HS-5 (cell line): Measurements from ENCODE around the gene HOXA9.

Source experiments
- DNase-seq: peaks from one replicate; pipeline ENCODE4 v3.0.0-alpha.2; 2012; ENCODE audit warnings: low read depth

HOXA9 gene

DNA sequence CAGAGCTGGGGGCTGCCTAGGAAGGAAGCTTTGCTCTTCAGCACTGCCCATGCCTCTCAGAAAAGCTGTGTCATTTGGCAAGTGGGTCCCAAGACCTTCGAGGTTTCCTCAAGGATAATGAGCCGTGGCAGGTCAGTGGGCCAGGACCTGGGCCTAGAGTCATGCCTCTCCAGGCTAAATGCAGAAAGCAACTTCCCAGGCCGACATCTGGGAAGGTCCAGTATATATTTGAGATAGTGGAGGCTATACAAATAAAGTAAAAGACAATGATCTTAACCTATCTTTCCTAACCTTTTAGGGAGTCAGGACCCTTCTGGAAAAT is 11.1 kb upstream of the HOXA9 start:
- no peak for DNase-seq

DNA sequence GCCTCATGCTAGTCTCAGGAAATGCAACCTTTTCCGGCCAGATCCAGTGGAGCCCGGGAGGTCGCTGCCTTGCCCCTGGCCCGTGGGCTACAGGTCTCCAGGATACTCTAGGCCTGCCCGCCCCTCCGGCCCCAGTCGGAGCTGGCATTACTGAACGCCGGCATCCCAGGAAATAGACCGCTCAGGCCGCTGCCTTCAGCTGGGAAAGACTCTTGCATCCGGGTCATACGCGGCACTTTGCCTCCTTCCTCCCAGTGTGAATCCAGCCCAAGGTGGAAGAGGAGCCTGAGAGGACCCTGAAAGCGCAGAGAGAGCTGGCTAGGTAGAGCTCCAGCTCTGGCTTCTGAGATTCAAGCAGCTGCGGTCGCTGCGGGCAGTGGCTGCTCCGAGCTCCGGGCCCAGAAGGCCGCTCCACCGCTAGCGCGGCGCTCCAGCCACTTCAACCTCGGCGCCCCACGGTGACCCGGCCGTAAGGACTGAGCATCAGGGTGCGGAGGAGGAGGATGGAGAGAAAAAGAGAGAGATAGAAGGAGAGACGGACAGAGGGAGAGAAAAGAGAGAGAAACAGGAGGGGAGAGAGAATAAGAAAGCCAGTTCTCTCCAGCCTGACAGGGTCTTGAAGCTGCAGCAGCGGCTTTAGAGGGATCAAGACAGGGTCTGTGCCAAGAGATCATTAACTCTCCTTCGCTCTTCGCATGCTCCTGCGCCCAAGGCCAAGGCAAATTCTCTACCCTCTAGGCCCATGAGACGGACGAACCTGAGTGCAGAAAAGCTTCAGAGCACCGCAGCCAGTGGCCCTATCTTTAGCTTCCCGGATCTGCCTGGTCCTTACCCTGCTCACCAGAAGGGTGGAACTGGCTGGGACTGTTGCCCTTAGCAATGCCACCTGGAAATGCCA is 10.5 kb upstream of the HOXA9 start:
- DNase-seq = no peak

GRCh38 chr7:27174874-27175625 is 9.7 kb upstream of the HOXA9 start:
- no peak for DNase-seq

DNA sequence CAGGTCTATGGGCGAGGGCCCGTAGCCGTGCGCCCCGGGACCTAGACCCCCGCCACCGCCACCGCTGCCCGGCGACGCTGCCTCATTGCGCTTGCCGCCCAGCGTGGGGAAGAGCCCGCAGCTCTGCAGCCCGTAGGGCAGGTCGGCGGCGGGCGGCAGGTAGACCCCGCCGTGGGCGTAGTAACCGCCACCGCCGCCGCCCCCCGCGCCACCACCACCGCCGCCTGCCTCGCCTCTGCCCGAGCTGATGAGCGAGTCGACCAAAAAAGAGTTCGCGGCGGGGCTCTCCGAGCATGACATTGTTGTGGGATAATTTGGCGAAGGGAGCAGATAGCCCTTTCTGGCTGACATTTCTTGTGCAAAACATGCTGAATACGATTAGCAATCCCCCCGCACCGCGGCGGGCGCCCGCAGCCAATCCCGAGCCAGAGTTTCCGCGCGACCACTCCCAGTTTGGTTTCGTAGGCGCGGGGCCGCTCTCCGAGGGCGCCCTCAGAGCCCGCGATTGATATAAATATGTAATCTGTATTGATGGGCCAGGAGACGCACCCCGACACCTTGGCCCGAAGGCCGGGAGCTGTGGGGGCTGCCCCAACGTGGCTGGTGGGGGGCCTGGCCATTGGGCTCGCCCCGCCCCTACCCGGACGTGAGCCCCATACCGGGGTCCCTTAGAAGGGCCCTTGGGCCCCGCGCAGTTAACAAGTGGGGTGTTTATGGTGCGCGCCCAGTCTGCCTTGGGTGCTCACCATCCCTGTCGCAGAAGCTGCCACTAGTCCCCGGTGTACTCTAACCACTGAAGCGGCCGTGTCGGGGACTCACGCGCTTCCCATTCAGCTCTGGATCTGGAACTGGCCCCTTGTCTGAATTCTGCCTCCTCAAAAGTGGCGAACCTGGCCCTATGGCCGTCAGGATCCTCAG is 8.9 kb upstream of the HOXA9 start, which contains the start of gene HOXA10:
Gene HOXA10 (minus strand): TSS at position 365 of the 918 bp plus-strand sequence. CDS start 14 bp downstream, at position 351.
- DNase-seq = no peak

DNA sequence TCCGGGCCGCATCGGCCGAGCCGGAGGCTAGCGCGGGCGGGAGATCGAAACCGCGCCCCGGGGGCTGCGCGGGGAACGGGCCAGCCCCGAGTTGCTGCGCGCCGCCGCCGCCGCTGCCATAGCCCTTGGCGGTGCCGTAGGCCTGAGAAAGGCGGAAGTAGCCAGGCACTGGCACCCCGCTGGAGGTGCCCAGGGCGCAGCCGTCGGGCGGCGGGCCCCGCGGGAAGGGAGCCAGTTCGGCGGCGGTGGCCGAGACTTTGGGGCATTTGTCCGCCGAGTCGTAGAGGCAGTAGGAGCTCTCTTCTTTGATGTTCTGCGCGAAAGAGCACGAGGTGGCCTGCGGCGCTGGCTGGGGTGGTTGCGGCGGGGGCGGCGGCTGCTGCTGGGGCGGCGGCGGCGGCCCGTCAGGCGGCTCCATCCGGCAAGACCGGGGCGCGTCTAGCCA is 8.2 kb upstream of the HOXA9 start:
- no peak for DNase-seq

- peak; percentile 49 for DNase-seq
Measured at GRCh38 chr7:27172823-27173510, 7.6 kb upstream of the HOXA9 start.

GRCh38 chr7:27172315-27172774 is 7.0 kb upstream of the HOXA9 start:
- DNase-seq = no peak

- DNase-seq = peak; percentile 43
Measured at GRCh38 chr7:27171637-27172314, 6.4 kb upstream of the HOXA9 start.

DNA sequence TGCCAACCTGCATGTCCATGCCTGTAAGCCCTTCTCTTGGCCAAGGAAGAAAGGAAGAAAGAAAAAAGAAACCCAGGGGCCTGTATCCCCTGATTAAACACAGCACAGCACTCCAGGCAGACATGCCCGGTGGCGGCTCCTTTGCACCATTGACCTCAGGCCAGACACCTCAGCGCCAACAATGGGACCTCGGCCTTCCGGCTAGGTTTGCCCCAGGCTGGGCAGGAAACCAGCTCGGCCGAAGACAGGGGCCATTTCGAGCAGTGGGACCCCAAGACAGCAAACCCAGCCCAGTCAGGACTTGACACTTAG is 5.9 kb upstream of the HOXA9 start:
- no peak for DNase-seq

DNA sequence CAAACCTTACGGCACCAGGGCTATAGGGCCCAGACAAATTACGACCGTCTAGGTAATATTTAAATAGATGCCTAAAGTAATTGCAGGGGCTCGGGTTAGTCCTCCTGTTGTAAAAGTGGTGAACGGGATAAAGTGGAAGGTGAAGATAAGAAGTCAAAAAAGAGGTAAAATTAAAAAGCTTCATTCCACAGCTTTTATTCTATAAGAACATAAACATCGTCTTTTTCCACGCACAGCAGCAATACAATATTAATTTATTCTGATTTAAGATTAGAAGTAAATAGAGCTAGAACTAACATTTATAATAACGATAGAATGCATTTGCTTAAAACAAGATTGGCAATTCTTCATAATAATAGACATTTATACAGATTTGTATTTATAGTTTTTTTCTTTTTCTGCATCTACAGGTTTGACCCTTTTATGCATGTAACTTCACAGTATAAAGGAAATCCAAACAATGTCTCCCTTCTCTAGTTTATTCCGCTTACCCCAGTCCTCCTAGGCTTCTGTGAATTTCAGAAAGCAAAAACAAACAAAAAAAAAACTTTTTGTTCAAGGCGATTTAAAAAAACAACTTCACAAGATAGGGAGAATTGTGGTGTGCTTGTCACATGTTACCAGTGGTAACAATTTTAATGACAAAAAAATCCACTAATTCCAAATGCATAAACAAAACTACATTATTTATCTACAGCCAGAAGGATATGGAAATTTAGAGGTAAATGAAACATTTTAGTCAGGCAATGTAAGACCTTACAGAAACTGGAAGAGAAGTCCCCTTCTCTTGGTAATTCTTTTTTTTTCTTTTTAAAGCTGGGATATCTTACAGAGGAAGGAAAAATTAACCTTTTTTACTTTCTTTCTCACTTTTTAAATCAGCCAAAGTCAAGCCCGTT is 5.3 kb upstream of the HOXA9 start:
- DNase-seq = no peak

DNA sequence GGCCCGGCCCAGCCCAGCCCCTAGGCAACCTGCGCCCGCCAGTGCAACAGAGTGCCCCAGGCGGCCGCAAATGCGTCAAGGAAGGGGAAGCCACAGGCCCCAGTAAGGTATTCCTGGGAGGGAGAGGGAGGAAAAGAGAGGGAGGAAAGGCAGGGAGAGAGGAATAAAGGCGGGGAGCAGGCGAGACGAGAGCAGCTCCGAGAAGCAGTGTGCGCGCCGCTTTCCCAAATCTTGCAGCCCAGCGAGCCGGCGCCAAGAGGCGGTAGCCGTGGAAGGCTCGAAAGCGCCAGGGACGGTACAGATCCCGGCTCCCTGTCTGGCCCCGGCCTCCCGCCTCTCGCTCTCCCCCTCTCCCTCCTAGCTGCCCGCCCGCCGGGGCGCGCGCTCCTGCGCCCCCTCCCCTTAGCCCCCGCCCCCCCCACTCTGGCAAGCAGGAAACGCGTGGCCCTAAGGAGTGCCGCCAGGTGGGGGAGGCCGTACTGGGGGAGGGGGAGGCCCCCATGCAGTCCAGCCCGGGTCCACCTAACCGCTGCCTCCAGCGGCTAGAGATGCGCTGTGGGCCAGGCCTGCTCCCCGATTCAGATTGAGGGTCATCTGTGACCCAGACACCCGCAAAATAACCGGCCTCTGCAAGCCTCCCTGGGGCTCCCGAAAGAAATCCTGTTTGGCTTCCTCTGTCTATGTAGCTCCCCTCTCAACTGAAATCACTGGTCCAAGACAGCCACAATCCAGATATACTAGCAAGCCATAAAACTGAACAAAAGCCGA is 4.5 kb upstream of the HOXA9 start:
- DNase-seq = peak; percentile 38

DNA sequence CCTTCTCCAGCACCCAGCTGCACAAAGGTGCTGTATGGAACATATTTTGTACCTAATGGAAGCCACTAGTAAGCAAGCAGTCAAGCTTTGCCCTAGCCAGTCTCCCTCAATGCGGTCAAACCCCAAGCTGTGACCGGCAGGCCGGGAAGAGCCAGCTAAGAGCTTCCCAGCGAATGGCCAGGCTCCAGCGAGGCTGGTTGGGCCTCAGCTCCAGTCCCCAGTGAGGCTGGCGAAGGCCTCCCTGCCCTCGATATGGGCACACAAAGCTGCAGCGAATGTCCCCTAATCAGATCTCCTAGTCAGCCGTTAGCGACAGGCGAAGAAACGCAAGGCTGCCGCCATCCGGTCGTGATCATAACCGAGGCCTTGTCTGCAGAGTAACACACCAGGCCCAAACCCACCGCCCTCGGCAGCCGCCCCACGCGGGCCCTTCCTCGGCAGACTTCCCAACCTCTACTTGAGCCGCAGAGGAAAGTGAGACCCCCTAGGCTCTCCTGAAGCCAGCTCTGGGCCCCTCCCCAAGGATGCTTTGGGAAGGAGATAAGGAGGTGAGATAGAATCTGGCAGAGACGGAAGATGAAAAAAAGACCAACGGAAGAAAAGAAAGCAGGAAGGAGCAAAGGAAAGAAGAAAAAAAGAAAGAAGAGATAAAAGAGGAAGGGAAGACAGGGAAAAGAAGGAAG is 3.1 kb upstream of the HOXA9 start:
- peak; percentile 76 for DNase-seq

DNA sequence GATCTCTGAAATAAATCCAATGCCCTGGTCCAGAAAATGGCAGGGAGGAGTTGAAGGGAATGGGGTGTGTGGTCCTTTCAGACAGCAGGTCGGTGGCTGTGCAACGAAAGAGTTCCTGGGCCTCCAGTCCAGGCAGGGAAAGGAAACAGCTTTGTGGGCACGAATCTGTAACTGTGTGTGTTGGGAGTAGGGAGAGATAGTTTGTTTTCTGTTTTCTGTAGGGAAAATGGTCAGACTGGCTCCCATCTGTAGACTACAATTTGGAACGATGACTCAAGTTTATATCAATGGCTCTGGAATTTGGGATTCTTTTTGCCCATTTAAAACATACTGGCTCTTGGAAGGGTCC is 2.6 kb upstream of the HOXA9 start:
- no peak for DNase-seq

- peak; percentile 54 for DNase-seq
Measured at GRCh38 chr7:27166531-27167505, 1.5 kb upstream of the HOXA9 start.

DNA sequence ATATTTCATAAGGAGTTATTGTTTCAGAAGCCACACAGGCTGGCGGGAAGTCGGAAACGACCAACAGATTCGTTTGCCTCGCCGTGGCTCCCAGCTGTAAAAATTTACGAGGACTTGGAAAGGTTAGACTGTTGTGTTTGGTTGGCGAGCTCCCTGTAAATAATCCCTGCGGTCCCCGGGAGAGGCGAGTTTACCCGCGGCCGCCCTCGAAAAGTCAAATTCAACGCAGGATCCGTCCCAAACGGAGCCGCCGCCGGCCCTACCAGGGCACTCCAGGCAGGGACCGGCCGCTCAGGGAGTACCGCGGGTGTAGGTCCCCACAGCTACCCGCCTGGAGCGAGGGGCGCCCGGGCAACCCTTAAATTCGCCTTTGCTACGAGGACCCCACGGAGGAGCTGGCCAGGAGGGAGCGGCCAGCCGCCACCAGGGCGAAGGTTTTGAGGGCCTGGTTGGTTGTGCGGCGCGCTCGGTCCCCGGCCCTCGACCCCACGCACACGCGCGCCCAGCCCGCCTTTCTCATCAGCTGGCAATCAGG is 726 bp upstream of the HOXA9 start:
- DNase-seq = no peak

DNA sequence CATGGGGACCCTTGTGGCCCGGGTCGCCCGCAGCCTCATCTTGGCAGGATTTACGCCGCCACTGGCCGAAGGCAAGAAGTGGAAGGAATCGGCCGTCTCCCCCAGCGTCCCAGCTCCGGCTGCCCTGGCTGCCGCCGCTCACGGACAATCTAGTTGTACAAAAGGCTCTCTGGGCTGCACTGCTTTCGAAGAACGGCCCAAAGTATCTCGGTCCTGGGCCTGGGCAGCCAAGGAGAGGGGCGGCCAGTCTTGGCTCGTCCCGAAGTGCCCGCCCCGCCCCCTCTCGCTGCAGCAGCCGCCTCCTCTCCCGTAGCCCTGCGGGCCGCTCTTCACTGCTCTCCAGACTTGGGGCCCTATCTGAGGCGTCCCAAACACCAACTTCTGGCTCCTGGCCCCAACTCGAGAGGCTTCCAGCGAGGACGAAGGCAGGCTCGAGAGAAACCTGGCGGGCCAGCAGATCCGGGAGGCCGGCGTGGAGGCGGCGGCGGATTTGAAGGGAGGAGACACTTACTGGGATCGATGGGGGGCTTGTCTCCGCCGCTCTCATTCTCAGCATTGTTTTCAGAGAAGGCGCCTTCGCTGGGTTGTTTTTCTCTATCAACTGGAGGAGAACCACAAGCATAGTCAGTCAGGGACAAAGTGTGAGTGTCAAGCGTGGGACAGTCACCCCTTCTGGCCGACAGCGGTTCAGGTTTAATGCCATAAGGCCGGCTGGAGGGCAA is 809 bp downstream of the HOXA9 start:
- no peak for DNase-seq

DNA sequence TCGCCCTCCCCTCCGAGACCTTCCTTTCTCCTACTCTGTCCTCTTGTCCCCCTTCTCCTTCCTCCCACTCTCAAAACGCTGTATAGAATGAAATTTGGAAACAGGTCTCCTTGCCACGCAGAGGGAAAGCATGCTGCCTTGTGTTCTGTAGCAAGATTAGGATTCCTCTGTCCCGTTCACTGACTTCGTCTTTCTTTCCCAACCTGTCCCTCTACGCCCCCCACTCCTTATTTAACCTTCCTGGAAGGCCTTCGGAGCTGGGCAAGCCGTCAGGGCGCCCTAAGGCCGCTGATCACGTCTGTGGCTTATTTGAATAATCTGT is 1.3 kb downstream of the HOXA9 start:
- DNase-seq = no peak
